GM18858 (cell line): Measurements from ENCODE around the gene MAPKAPK3.

Source experiments
- ATAC-seq: cut with Tn5 transposase; IDR thresholded peaks from one replicate; pipeline ENCODE4 v1.9.1; 2021; ENCODE audit not compliant: unreplicated experiment

MAPKAPK3 gene

GRCh38 chr3:50617096-50617791 is at the start of gene MAPKAPK3:
MAPKAPK3 (plus strand) TSS chr3:50617151; CDS start chr3:50617566, 415 bp downstream.
- ATAC-seq: peak; percentile 16

DNA sequence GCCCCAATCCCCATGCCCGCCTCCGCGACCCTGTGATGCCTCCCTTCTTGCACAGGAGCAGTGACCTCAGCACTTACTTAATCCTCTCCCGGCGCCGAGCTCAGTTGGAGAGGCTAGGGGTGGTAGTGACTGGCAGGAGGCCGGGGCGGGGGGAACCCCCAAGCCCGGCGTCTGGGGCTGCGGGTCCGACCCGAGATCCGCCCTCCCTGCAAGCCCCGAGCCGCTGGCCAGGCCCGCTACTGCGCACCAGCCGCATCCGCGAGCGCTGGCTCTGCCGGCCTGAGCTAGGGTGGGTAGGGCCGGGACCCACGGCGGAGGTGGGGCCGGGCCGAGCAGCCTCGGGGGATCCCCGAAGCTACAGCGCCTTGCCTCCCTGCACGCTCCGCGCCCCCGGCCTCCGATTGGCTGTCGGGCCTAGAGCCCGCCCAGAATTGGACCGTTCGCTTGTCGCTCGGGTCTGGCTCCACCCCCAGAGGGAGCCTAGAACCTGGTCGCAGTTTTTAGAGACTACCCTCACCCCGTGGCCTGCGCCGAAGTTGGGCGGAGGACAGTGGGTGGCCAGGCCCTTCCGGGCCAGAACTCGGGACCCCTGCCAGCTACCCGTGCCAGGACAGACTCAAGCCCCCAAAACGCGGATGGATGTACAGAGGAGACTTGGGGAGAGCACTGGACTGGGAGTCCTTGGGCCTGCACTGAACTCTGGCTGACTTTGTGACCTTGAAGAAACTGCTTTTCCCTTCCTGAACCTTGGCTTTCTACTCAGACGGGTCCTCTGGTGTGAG is 49.4 kb upstream of the MAPKAPK3 start, which contains the start of gene C3orf18:
TSS of gene C3orf18 (minus strand) at position 362 of the 782 bp plus-strand sequence. CDS start 2,048 bp downstream, outside the sequence.
- peak; percentile 81 for ATAC-seq

DNA sequence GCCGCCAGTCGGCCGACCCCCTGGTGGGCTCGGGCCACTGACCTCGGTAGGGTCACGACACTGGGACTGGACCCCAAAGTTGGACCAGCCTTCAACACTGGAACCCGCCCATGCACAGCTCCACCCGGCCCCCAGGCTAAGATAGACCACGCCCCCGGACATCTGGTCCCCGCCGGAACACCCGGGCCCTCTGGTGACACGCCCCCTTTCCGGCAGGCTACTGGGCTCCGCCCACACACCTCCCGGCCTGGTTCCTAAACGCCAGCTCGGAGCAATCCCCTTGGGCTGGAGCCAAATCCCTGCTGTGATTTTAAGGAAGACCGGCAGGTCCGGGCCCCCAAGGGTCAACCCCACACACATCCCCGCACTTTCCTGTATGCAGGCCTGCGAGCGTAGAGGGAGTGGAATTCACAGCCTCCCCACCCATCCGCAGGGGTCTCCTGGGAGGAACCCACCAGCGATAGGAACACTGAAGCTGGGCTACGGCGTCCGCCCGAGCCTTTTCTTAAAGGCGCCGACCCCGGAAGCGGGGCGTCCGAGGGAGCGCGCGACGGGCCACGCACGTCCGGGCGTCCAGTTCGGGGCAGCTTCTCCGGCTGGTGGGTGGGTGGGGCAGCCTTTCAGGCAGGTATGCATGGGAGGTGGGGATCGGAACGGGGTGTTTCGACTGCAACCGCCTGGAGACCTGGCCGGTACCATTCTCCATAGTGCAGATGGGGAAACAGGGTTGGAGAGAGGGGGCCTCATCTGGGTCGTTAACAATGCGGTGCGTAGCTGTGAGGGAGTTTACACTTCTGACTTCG is 47.8 kb upstream of the MAPKAPK3 start, which contains the start of gene HEMK1:
TSS of gene HEMK1 (plus strand) at position 576 of the 803 bp plus-strand sequence. CDS start 1,583 bp downstream, outside the sequence.
- ATAC-seq: peak; percentile 36

- ATAC-seq: no peak
These were observed 46.3 kb upstream of the MAPKAPK3 start for GRCh38 chr3:50570508-50571279.

DNA sequence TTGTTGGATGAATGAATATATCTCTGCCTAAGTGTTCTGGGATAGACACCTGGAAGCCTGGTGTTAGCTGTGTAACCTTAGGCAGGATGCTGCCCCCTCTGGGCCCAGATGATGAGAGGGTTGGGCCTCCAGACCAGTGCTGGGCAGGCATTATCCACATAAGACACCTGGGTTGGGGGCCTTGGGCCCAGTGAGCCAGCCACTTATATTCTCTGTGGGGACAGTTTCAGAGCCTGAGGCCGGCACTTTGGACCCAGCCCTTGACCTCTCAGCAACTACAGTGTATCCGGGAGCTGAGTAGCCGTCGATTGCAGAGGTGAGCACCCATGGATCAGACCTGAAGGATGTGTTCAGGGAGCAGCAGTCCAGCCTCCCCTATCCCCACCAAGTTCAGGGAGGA is 45.5 kb upstream of the MAPKAPK3 start:
- ATAC-seq: no peak

- ATAC-seq: no peak
These were observed 44.8 kb upstream of the MAPKAPK3 start for GRCh38 chr3:50572158-50572557.

DNA sequence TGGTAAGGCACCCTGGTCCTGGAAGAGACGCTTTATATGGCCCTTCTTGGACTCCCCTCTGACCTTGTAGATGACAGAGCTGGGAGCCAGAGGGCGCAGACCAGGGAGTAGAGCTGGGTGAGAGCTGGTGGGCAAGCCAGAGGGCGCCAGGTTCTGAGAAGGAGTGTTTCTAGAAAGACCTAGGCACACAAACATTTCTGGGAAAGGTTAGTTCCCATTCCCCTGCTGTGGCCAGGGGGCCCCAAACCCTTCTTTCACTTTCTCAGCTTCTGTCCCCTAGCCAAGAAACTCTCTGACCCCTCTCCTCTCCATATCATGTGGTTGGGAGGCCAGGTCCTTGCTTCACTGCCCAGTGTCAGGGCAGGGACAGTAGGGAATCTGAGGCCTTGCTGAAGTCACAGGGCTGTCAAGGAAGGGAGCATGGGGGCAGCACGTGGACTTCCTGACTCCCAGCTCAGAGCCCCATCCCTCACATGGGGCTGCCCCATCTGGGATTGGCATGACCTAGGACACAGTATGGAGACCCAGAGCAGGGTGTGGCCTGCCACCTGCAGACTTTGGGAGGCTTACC is 44.1 kb upstream of the MAPKAPK3 start:
- no peak for ATAC-seq

DNA sequence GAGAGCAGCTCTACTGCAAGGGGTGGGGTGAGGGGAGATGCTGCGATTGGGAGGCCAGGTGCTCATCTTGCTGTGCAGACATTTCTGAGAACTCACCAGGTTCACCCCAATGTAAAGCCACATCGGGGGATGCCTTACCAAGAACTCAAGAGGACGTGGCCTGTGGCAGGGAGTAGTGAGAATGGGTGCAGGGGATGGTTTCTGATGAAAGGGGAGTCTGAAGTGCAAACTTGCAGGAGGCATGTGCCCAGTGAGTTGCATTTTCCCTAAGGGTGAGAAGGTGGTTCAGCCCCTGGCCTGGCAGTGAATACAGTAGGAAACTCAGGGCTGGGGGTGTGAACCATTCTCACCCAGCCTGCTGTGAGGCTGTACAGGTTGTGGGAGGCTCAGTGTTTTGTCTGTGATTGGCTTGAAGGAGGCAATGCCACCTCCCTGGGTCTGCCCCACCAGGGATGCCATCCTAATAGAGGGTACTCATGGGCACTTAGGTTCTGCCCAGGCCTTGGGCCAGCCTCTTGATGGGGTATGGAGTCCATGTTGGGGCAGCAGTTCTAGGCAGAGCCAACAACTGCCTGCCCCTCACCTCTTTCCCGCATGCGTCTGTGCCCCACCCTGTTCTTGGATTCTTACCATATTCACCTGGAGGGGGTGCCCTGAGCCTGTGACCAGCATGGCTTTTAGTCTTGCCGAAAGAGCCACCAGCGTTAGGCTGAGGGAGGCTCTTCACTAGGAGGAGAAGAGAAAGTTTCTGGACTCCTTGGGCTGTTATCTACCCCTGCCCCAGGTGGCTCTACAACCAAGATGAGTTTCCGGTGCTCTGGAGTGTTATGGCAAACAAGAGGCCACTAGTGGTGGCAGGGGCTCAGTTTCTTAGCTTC is 43.1 kb upstream of the MAPKAPK3 start:
- no peak for ATAC-seq

DNA sequence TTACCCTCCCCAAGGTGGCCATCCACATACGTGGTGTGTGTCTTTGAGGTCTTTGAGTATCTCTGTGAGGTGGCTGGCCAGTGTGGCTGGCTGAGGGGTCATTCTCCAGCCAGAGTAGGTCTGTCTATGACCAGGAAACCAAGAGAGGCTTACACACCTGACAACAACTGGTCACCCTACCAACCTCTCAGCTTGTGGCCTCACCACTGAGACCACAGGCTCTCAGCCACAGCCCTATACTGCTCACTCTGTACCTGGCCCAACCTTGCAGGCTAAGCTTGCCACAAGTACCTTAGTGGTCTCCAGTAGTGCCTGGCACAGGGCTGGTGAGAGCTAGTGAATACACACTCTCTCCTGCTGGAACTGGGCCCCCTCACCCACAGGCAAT is 42.5 kb upstream of the MAPKAPK3 start:
- no peak for ATAC-seq

- ATAC-seq: no peak
These were observed 41.6 kb upstream of the MAPKAPK3 start for GRCh38 chr3:50575372-50575771.

DNA sequence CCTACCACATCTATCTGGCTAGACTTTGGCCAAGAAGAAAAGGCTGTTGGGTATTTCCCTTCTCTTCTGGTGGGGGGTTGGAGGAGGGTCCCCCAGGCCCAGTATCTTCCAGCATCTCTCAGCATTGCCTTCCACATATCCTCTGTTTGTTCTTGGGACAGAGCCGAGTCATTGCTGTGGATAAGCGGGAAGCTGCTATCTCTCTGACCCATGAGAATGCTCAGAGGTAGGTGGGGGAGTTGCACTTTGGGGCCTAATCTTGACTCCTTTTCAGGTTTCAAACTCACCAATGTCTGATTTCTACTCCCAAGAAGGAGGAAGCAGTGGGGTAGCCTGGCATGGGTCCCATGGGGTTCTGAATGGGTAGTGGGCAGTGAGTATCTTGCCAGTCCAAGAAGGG is 39.6 kb upstream of the MAPKAPK3 start:
- ATAC-seq: no peak

- ATAC-seq: no peak
These were observed 36.1 kb upstream of the MAPKAPK3 start for GRCh38 chr3:50580683-50581458.

DNA sequence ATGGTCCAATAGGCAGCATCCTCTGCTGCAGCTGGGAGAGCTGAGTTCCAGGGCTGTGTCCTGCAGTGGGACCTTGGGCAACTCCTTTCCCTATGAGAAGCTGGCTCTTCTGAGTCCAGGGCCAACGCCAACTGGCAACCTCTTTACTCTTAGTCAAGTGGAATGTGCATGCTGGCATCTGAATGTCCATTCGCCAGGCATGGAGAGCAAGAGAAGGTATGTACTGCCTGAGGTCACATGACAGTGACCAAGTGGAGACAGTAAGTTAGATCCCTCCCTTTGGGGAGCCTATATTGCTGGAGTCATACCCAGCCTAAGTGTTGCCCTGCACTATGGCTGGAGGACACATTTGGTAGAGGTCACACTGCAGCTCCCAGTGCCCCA is 35.5 kb upstream of the MAPKAPK3 start:
- ATAC-seq: no peak

GRCh38 chr3:50582083-50582482 is 34.9 kb upstream of the MAPKAPK3 start:
- no peak for ATAC-seq

DNA sequence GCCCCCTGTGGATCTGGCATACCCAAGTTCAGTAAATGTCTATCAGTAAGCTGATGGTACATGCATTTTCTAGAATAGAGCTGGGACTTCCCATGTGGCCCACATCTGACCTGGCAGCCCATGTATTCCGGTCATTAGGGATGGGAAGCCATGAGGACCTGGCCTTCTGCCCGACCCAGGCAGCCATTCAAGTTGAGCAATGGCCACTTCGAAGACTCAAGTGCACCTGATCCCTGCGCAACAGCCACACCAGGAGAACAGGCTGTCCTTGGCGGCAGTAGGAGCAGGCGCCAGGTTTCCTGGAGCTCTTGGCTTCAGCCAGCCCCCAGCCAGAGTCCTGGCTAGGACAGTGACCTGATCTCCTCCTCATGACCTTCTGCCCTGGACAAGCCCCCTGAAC is 33.1 kb upstream of the MAPKAPK3 start:
- no peak for ATAC-seq

- ATAC-seq: no peak
These were observed 32.6 kb upstream of the MAPKAPK3 start for GRCh38 chr3:50584391-50584790.

GRCh38 chr3:50585919-50586762 is 30.8 kb upstream of the MAPKAPK3 start:
- no peak for ATAC-seq

- no peak for ATAC-seq
These were observed 30.2 kb upstream of the MAPKAPK3 start for GRCh38 chr3:50586763-50587070.
